SW480 (cell line): Measurements from ENCODE around the gene MAGI2.
"Not testable (repeated sequence)": the region's sequence is repeated elsewhere in the genome, so short reads cannot be mapped to it uniquely, and the experiment has no call there.

ENCODE experiments used
- DNase-seq: peaks from one replicate; pipeline ENCODE4 v3.0.0-alpha.2; 2016; ENCODE audit warnings: low spot score

MAGI2 gene

DNA sequence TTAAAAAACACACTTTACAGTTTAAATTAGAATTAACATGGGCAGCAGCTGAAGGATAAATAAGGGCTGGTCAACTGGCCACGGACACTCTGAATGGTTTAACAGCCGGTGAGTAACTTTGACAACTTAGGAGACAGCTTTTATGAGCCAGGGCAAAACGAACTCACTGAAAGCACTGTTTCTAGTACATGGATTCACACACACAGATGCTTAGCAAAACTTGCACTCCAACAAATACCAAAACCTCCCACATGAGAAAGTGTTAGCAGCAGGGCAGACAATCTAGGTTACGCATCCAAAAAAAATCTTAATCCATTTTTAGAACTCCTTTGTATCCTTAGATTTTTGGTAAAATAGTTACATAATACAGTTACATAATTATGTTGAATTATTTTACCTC, 1168.5 kb downstream of the MAGI2 start:
- DNase-seq = no peak

- DNase-seq = no peak
These were observed 1173.2 kb downstream of the MAGI2 start for GRCh38 chr7:78280276-78280675.

GRCh38 chr7:78279457-78279856, 1174.0 kb downstream of the MAGI2 start:
- DNase-seq = no peak

DNA sequence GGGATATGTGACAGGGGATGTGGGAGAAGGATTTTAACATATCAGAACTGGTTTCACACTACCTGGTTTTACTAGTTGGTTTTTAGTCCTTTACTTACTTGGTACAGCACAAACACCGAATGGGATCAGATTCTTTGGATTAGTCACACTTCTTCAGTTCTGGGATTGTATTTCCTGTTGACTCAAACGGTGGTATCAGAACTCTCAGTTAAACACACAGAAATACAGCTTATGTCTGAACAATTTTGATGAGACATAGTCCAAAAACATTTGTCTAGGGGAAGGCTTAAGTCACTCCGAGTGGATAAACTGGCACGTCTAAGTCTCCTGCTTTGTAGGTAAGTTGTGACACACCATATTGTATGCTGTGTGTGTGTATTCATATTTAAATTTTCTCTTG, 1174.4 kb downstream of the MAGI2 start:
- DNase-seq = no peak

GRCh38 chr7:78267141-78267540, 1186.3 kb downstream of the MAGI2 start:
- DNase-seq = no peak

GRCh38 chr7:78265486-78265885, 1188.0 kb downstream of the MAGI2 start:
- no peak for DNase-seq

DNA sequence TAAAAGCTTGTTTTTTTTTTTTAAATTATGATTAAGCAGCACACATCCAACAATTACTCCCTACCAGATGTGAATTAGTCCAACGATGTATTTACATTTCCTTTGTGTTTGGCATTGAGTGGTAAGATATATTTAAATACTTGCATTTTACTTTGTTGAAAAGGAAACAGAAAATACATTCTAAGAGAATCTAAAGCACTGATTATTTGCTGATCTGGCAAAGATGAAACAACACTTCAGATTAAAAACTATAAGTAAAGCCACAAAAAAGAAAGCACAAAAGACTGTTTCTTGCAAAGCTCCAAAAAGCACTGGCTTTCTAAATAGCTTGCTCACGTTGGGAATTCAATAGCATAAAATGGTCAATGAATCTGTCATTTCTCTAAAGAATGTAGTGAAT, 1188.4 kb downstream of the MAGI2 start:
- DNase-seq = no peak

DNA sequence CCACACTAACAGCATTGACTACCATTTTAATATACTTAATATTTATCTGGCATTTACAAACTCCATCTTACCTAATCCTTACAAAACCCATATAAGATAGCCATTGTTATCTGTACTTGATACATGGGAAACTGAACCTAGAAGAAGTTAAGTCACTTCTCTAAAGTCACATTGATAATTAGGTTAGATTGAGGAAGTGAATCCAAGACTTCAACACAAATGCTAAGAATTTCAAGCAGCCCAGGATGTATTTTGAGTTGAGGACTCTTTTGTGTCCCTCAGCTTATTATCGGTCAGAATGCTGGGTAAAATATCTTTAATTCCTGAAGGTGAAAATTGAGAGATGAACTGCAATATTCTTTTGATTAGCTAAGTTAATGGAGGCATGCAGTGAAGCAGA, 1189.4 kb downstream of the MAGI2 start:
- DNase-seq = no peak

DNA sequence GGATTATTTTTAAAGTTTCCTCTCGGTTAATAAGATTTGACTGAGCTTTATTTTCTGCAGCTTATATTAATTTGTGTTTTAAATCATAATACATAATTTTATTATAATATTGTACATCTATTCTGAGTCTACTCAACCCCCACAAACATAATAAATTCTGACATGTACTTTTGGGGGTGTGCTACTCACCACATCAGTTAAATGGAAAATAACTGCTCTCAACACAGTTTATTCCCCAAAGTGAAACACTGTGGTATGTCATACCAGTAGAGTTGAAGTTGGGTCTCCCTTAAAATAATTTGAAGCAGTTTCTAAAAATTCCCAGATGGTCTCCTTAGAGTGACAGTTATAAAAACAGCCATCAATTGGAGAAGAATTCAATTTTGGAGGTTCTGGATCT, 1191.7 kb downstream of the MAGI2 start:
- DNase-seq = no peak

DNA sequence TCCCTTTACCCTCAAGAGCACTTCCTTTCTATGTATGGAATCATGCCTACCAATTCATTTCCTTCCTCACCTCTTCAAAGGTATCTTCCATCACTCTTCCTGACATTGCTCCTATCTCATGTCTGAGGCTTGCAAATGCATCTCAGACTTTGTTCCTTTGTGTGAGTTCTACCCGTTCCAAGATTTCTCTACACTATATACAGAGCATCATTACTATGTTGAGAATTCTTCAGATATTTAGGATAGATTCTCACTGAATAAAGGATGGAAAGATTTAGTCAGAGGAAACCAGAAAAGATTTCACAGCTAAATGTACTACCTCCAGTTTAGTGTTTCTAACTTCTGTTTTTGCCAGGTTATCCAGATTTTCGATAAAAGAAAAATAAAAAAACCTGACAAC, 1192.2 kb downstream of the MAGI2 start:
- DNase-seq = no peak

DNA sequence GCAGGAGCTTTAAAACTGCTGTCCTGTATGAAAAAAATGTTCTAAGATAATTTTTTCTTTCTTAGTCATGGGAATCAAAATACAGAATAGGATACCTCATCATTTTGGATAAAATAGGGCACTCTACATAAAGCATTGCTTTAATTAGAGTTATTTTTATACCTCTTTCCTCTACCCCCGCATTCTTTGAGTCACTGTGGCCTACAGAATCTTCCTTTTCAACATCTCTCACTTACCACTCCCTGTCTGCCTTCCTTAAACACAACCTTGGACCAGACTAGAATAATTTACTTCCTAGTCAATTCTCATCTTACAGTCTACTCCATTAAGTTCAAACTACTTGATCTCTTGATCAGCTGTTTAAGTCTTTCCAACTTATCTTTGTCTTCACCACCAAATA, 1192.6 kb downstream of the MAGI2 start:
- DNase-seq = no peak

GRCh38 chr7:78254726-78255055, 1198.8 kb downstream of the MAGI2 start:
- no peak for DNase-seq

DNA sequence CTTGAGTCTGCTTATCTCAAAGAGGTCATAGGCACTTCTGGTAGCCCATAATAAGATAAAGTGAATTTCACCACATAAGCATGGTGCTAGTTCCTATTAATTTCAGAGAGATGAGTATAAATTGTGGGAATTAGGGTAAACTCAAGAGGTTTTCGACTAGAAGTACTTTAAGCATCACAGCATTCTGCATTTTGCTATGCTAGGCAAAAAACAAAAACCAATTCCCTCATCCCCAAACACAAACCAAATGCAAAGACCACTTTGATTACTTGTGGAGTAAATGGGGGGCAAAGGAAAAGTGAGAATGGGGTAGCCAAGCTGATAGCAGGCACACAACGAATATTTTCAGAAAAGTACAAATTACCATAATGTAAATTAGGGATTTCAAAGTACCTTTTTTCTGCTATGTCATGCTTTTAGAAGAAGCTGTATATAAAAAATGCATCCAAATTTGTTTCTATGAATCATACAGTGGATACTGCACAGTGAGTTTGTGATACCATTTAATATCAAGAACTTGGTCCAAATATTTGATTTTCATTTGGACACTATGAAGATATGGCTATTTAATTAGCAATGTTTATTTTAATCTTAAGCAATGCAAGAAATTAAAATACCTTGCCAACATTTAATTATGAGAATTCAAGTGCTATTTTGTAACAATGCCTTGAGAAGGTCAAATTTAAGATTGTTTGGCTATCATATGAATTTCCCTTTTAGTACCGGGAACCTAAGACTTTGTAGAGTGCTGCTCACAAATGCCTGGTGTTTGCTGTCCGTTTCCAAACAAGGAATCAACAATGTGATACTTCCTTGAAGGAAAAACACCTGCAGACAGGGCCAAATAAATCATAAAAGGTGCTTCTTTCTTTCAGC, 1199.4 kb downstream of the MAGI2 start:
- no peak for DNase-seq

DNA sequence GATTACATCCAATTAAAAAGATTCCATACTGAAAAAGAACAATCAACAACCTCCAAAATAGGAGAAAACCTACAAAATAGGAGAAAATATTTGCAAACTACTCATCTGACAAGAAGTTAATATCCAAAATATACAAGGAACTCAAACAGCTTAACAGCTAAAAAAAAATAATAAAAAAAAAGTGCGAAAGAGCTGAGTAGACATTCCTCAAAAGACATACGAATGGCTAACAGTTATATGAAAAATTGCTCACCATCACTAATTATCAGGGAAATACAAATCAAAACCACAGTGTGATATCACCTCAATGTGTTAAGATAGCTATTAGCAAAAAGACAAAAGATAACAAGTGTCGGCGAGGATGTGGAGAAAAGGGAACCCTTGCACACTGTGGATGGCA, 1204.6 kb downstream of the MAGI2 start:
- DNase-seq = no peak

DNA sequence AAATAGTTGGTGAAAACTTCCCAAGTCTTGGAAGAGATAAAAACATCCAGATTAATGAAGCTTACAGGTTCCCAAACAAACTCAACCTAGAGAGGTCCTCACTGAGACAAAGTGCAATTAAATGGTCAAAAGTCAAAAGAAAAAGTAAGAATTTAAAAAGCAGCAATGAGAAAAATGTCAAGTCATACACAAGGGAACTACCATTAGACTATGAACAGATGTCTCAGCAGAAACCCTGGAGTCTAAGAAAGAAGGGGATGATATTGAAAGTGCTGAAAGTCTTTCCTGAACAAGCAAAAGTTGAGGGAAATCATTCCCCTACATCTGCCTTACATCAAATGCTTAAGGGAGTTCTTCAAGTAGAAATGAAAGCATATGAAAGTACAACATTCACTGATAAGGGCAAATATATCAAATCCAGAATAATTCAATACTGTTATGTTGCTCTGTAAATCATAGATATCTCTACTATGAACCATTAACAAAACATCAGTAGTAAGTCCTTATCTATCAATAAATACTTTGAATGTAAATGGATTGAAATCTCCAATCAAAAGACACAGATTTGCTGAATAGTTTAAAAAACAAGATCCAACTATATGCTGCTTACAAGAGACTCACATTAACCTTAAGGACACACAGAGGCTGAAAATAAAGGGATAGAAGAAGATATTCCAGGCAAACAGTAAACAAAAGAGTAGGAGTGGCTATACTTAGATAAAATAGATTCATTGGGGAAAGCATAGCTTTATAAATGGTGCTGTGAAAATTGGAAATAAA, 1205.4 kb downstream of the MAGI2 start:
- DNase-seq = no peak

- DNase-seq = not testable (repeated sequence)
These were observed 1213.3 kb downstream of the MAGI2 start for GRCh38 chr7:78240179-78240578.

DNA sequence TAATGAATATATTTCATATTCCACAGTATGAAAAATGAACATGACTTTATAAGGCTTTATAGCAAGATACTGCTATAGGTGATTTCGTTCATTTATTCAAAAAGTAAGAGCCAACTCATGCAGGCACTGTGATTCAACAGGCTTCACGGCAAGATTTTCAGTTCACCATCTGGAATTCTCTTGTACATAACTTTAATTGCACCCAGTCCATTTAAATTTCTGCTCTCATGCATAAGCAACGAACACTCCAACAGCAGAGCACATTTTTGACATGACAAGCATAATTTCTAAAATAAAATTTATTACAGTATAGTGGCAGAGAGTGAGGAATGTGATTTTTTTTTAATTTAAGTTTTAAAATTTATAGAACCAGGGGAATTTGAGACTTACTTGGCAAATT, 1218.8 kb downstream of the MAGI2 start:
- DNase-seq = no peak

DNA sequence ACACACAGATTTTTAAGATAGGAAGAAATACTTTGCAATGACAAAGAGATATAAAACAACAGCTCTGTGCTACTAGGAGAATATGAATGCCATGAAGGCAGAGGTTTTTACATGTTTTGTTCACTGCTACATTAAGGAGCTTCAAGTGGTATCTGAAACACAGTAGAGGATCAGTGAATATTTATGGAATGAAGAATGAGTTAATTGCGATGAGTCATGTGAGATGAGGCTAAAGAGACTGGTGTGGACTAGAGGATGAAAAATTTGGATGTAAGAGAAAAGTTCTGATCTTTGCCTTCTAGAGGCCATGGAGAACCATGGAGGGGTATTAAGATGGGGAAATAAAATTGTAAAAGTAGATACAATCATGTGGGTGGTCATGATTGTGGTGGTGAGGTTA, 1220.7 kb downstream of the MAGI2 start:
- DNase-seq = no peak

DNA sequence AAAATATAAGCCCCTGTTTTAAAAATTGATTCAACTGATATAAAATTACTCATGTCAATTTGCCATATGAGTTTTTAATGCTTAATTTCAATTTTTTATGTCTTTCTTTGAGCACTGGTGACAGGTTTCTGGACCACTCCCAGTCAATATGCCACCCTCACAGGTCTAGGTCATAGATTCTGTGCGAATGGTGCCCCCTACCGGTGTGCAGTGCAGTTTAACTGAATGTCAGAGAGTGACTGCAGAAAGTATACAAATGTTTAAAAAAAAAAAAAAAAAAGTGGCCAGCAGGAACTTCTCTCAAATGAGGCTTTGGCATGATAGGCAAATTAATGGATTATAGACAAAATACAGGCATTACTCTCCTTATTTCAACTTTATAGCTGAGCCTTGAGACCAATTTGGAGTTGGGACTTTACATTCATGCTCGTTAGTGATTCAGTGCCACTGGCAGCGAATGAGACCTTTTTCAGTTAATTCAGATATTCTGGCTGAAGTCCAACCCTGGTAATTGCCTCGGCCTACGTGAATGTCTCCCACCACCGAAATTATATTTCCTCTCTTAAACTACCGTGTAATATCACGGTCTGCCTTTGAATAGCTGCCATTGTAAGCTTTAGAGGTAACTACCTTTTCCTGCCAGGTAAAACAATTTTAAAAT, 1227.3 kb downstream of the MAGI2 start:
- peak; percentile 47 for DNase-seq

DNA sequence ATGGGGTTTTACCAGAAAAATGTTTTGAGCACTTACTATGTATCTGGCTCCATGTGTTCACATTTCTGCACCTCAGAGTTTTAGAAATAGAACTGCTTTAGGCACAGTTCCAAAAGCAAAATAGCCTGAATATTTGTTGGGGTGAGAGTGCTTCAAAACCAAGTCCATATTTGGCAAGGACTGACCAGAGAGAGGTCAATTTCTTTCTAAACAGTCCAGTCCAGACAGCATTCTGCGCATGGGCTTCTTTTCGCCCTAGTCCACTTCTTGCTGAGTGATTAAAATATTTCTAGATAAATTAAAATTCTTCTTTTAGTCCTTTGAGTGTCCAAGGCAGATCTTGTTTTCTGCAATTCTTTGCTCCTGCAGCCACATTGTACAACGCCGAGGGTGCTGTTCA, 1227.9 kb downstream of the MAGI2 start:
- no peak for DNase-seq

GRCh38 chr7:78224923-78225322, 1228.5 kb downstream of the MAGI2 start:
- no peak for DNase-seq

GRCh38 chr7:78223598-78223997, 1229.9 kb downstream of the MAGI2 start:
- DNase-seq = no peak
